ENCODE measurements around the gene ZNF615. TPM values are rescaled to one million over a fixed set of nuclear protein-coding genes. Genes with fewer than 3 reads are reported as not detected.

The ZNF615 gene
- total RNA-seq, 1 experiment from 2014 or later = 11.3 TPM

DNA sequence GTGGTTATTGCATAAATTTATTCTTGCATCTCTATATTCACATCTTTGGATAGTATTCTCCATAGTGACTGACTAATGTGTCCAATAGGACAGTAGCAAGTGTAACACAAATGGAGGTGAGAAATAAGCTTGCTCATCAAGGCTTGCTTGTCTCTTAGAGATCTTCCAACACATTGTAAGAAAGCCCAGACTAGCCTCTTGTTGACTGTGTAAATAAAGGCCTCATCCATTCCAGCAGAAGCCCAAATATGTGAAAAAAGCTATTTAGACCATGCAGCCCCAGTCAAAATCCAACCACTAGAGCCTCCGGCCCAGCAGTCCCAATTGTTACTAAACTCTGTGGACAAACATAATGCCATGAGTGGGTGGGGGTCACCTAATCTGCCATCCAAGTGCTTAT is 2.7 kb upstream of the ZNF615 start:
- no CpG with 5 or more reads among the region's 1 CpG for WGBS (ENCODE audit: extremely low coverage, insufficient read length, low lambda C conversion rate)
- H3K4me1 Mint-ChIP-seq = peaks cover 8 to 14% of the 10 kb centered on the region in 2 experiments
- H3K36me3 Mint-ChIP-seq (ENCODE audit: insufficient read depth in 1 of 3, low read depth in 3 of 3) = peaks cover 30 to 36% (median 36%) of the 10 kb centered on the region in 3 experiments

More for the DNA sequence above, 2.7 kb upstream of the ZNF615 start:
- H3K27me3 Mint-ChIP-seq (ENCODE audit: low read depth) = no peaks in the 10 kb centered on the region
- no peak overlapping the region for H2BK5ac ChIP-seq (ENCODE audit: insufficient read length, low read length)
- H2BK120ac ChIP-seq (ENCODE audit: low read depth, low read length, poor library complexity, severe bottlenecking) = no peak overlapping the region
- H3K27ac Mint-ChIP-seq = no peak overlapping the region
- no peak overlapping the region for H2BK12ac ChIP-seq (ENCODE audit: insufficient read length, low read depth, low read length)
- H3K27ac ChIP-seq (ENCODE audit: insufficient read length, low read depth, low read length) = no peak overlapping the region
- no peak overlapping the region for H3K9ac ChIP-seq (ENCODE audit: extremely low read depth, insufficient read length, low read length)
- no peak overlapping the region for H4K5ac ChIP-seq (ENCODE audit: insufficient read length, low read depth, low read length)
- H2BK20ac ChIP-seq (ENCODE audit: low read depth, low read length, poor library complexity, severe bottlenecking) = no peak overlapping the region
- no peak overlapping the region for H3T11ph ChIP-seq (ENCODE audit: low read length)
- no peaks in the 10 kb centered on the region for H3K9me3 ChIP-seq (ENCODE audit: control insufficient read depth, low read depth, low read length)
- no peaks in the 10 kb centered on the region for H3K27me3 ChIP-seq (ENCODE audit: insufficient read depth, low read length)
- H3K4me3 Mint-ChIP-seq = no peak overlapping the region
- H3K4me1 ChIP-seq (ENCODE audit: insufficient read depth, low read length) = no peaks in the 10 kb centered on the region
- H2AFZ ChIP-seq (ENCODE audit: low read length) = no peak overlapping the region
- H4K8ac ChIP-seq (replicated peaks; ENCODE audit: insufficient read length, low read depth, low read length) = no peak overlapping the region
- no peak overlapping the region for H3K4me2 ChIP-seq (ENCODE audit: insufficient read depth, insufficient read length, low read length)
- no peaks in the 10 kb centered on the region for H4K20me1 ChIP-seq (ENCODE audit: control insufficient read depth, insufficient read depth, insufficient read length)
- DNase-seq = no peak
- H3K4ac ChIP-seq (ENCODE audit: low read depth, low read length) = no peak overlapping the region
- H3K9me3 Mint-ChIP-seq = peaks cover 13 to 16% of the 10 kb centered on the region in 2 experiments
- H3K23me2 ChIP-seq (ENCODE audit: insufficient read length, low read depth, low read length, poor library complexity, severe bottlenecking) = peaks cover 6% of the 10 kb centered on the region
- H3K14ac ChIP-seq (ENCODE audit: insufficient read depth, low read length) = no peak overlapping the region
- H2BK15ac ChIP-seq (ENCODE audit: low read depth, low read length) = no peak overlapping the region
- H4K91ac ChIP-seq (ENCODE audit: insufficient read length, low read depth, low read length) = no peak overlapping the region
- TF ChIP-seq, protein P1, sequence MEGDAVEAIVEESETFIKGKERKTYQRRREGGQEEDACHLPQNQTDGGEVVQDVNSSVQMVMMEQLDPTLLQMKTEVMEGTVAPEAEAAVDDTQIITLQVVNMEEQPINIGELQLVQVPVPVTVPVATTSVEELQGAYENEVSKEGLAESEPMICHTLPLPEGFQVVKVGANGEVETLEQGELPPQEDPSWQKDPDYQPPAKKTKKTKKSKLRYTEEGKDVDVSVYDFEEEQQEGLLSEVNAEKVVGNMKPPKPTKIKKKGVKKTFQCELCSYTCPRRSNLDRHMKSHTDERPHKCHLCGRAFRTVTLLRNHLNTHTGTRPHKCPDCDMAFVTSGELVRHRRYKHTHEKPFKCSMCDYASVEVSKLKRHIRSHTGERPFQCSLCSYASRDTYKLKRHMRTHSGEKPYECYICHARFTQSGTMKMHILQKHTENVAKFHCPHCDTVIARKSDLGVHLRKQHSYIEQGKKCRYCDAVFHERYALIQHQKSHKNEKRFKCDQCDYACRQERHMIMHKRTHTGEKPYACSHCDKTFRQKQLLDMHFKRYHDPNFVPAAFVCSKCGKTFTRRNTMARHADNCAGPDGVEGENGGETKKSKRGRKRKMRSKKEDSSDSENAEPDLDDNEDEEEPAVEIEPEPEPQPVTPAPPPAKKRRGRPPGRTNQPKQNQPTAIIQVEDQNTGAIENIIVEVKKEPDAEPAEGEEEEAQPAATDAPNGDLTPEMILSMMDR (conservative IDR thresholded peaks at IDR 0.05) = no peak
- H2AK5ac ChIP-seq (ENCODE audit: insufficient read length, low read length) = no peak overlapping the region
- no peak overlapping the region for H3K23ac ChIP-seq (ENCODE audit: insufficient read length, low read depth, low read length)
- H3K79me2 ChIP-seq (ENCODE audit: insufficient read depth, low read length) = no peaks in the 10 kb centered on the region
- H3K56ac ChIP-seq (ENCODE audit: insufficient read length, low read depth, low read length) = no peak overlapping the region
- no peaks in the 10 kb centered on the region for H3K79me1 ChIP-seq (ENCODE audit: insufficient read depth, low read depth, low read length, poor library complexity, severe bottlenecking)
- no peak overlapping the region for H3K18ac ChIP-seq (ENCODE audit: insufficient read length, low read depth, low read length)

Measured in H9 (cell line).